Lower leg skin (tissue), 4 donors: ENCODE results near the gene ELFN1. TPM values are rescaled to one million over a fixed set of nuclear protein-coding genes. Genes with fewer than 3 reads are reported as not detected.

Experiments used
- DNase-seq, 2 donors: peaks; one replicate each; pipeline ENCODE4 v3.0.0-alpha.2; 2019; ENCODE audit warnings: low spot score in 2 of 2
- H3K4me3 ChIP-seq: fragments of 200-600 bp; sonication (generic); 2 replicates; pipeline ENCODE4 v1.5.1; 2017; ENCODE audit warnings: mild to moderate bottlenecking, low read depth; ENCODE audit not compliant: poor library complexity, severe bottlenecking
- POLR2A ChIP-seq, 2 donors: fragments of 450-650 bp; IDR thresholded peaks; one replicate each; pipeline ENCODE4 v1.6.1; 2016 to 2017; ENCODE audit warnings: antibody characterized with exemption in 2 of 2, mild to moderate bottlenecking in 1 of 2, moderate library complexity in 1 of 2
- WGBS, 2 donors: methylation state at CpG; one replicate each; pipeline ENCODE4 v1.1.5; 2018; 5-methylcytosine and 5-hydroxymethylcytosine counted together
- intact Hi-C: fragments of 100-400 bp; cut with DNase I; formaldehyde crosslinking; loops from one replicate; pipeline ENCODE4 v1.15.0; 2023; ENCODE audit warnings: low total_unique reads
- total RNA-seq, 4 donors: library from RNA; depleted of rRNA; stranded (reverse); fragments of >200 nt; gene quantifications; one replicate each; pipeline ENCODE4 v1.1.0, GENCODE V29; 2016
- TF ChIP-seq, protein P1 (sequence below), 3 donors: fragments of 450-650 bp; IDR thresholded peaks; one replicate each; pipeline ENCODE4 v1.5.1; 2016; ENCODE audit warnings: antibody characterized with exemption in 3 of 3, mild to moderate bottlenecking in 3 of 3, moderate library complexity in 2 of 3

The ELFN1 gene
- total RNA-seq, 4 donors from 2014 or later = 1.2 to 2.6 (median 1.8) TPM

DNA sequence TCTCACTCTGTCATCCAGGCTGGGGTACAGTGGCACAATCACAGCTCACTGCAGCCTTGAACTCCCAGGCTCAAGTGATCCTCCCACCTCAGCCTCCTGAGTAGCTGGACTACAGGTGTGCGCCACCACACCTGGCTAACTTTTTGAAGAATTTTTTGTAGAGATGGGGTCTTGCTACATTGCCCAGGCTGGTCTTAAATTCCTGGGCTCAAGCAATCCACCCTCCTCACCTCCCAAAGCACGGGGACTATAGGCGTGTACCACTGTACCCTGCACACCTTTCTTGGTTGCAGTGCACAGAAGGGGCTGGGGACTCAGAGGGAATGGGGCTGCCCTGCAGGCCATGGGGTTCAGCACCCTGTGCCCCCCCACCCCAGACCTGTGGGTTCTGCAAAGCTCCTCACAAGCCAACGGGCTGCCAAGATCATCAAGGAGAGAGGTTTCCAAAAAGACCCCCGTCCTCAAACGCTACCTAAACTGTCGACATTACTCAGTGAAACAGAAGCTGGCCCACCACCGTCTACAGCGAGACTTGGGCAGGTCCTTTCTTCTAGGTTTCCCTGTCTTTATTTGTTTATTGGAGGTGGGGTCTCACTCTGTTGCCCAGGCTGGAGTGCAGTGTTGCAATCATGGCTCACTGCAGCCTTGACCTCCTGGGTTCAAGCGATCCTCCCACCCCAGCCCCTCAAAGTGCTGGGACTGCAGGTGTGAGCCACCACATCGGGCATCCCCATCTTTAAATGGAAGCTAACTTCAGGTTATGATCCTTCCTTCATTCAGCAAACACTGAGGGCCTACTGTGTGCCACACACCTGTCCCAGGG, 26.6 kb upstream of the ELFN1 start:
- intact Hi-C loops = no loop called here
- DNase-seq = no peak
- 85 to 95% methylated on average over 11 of the region's 11 CpGs for WGBS, 2 donors
- no peak overlapping the region for H3K4me3 ChIP-seq
- TF ChIP-seq, protein P1, sequence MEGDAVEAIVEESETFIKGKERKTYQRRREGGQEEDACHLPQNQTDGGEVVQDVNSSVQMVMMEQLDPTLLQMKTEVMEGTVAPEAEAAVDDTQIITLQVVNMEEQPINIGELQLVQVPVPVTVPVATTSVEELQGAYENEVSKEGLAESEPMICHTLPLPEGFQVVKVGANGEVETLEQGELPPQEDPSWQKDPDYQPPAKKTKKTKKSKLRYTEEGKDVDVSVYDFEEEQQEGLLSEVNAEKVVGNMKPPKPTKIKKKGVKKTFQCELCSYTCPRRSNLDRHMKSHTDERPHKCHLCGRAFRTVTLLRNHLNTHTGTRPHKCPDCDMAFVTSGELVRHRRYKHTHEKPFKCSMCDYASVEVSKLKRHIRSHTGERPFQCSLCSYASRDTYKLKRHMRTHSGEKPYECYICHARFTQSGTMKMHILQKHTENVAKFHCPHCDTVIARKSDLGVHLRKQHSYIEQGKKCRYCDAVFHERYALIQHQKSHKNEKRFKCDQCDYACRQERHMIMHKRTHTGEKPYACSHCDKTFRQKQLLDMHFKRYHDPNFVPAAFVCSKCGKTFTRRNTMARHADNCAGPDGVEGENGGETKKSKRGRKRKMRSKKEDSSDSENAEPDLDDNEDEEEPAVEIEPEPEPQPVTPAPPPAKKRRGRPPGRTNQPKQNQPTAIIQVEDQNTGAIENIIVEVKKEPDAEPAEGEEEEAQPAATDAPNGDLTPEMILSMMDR (IDR thresholded peaks at IDR 0.05) = no peak
- TF ChIP-seq POLR2A (IDR thresholded peaks at IDR 0.05) = no peak

DNA sequence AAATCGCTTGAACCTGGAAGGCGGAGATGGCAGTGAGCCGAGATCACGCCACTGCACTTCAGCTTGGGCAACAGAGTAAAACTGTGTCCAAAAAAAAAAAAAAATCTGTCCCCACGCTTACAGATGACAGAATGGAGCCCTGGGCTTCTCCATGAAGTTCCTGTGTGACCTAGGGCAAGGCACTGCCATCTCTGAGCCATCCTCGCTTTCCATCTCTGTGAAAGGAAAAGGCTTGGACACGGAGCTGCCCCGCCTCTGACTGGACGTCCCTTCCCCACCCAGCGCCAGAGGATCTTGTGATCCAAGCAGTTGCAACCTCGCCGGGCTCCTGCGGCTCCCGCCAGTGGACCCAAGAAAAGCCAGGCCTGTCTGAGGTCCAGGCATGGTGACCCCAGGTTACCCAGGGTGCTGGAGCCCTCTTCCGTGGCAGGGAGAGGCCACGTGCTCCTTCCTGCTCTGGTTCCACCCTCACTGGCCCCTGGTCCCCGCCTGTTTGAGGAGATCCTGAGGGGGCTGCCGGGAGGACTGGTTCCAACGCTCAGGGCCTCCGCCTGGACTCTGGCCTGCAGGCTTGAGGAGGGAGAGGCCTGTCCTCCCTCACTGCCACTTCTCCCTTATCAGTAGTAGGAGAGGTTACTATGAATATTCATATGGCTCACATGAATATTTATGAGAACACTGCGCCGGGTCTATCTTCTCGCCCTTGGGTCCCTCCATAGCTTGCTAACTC, 25.6 kb upstream of the ELFN1 start:
- no peak for DNase-seq
- WGBS, 2 donors = 88 to 89% methylated on average over 23 of the region's 23 CpGs

DNA sequence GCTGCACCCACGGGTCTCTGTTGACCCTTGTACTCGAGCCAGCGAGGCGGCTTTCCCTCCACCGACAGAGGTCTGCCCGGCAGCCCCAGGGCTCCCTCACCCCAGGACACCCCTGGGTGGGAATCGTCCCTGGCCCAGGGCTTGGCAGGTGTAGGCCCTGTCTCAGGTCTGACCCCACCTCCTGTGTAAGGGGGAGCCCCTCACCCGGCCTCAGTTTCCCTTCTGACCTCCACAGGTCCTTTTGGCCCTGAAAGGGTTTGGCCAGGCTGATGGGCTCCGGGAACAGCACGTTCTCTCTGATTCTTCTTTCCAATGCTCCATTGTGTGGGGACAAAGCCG, 25.0 kb upstream of the ELFN1 start:
- no peak for DNase-seq
- intact Hi-C loops = no loop called here
- 74 to 77% methylated on average over 11 of the region's 11 CpGs for WGBS, 2 donors
- H3K4me3 ChIP-seq = no peak overlapping the region
- no peak for TF ChIP-seq POLR2A (IDR thresholded peaks at IDR 0.05)
- TF ChIP-seq, protein P1 (IDR thresholded peaks at IDR 0.05) = no peak

More for the DNA sequence above, 25.6 kb upstream of the ELFN1 start:
- TF ChIP-seq, protein P1 (IDR thresholded peaks at IDR 0.05) = no peak
- TF ChIP-seq POLR2A (IDR thresholded peaks at IDR 0.05) = no peak
- intact Hi-C loops = no loop called here
- no peak overlapping the region for H3K4me3 ChIP-seq

DNA sequence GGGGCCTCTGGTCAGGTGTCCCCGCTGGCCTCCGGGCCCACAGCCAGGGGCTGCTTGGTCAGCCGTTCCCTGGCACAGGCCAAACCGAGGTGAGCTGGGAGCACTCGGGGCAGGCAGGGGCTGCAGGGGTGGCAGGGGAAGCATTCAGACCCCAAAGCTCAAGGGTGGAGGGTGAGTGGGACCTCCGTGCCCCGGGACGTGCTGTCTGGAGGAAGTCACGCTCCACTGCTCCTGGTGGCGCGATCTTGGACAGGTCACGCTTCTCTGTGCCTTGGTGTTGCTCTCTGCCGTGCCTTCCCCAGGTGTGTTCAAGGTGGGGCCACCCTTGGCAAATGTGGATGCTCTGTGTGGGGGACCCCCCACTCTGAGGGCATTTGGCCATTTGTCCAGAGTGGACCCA, 24.6 kb upstream of the ELFN1 start:
- no peak for TF ChIP-seq POLR2A (IDR thresholded peaks at IDR 0.05)
- TF ChIP-seq, protein P1 (IDR thresholded peaks at IDR 0.05) = no peak
- no peak overlapping the region for H3K4me3 ChIP-seq
- WGBS, 2 donors = 87 to 88% methylated on average over 6 to 13 of the region's 13 CpGs
- intact Hi-C loops = no loop called here
- no peak for DNase-seq

DNA sequence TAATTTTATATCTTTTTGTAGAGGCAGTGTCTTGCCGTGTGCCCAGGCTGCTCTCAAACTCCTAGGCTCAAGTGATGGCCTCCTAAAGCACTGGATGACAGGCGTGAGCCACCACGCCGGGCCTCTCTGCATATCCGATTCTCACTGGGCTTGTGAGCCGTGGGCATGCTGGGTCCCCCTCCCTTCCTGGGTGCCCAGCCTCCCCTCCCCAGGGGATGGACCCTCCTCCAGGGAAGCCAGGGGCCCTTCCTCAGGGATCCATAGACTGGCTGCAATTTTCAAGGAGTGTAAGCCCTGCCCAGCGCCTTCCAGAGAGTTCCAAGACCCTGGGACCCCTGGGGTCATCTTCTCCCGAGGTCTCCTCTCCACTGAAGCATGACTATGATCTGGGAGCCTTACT, 23.7 kb upstream of the ELFN1 start:
- TF ChIP-seq, protein P1 (IDR thresholded peaks at IDR 0.05) = no peak
- no peak for TF ChIP-seq POLR2A (IDR thresholded peaks at IDR 0.05)
- 78 to 82% methylated on average over 6 to 7 of the region's 8 CpGs for WGBS, 2 donors
- no peak overlapping the region for H3K4me3 ChIP-seq
- DNase-seq = no peak
- intact Hi-C loops = no loop called here
